Left forelimb (tissue), 1 donor: Measurements from ENCODE around the gene KRTAP11-1.

Source experiments
- DNase-seq: peaks from one replicate; pipeline ENCODE4 v3.0.0-alpha.2; 2018; ENCODE audit warnings: low spot score

Gene KRTAP11-1, protein sequence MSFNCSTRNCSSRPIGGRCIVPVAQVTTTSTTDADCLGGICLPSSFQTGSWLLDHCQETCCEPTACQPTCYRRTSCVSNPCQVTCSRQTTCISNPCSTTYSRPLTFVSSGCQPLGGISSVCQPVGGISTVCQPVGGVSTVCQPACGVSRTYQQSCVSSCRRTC

DNA sequence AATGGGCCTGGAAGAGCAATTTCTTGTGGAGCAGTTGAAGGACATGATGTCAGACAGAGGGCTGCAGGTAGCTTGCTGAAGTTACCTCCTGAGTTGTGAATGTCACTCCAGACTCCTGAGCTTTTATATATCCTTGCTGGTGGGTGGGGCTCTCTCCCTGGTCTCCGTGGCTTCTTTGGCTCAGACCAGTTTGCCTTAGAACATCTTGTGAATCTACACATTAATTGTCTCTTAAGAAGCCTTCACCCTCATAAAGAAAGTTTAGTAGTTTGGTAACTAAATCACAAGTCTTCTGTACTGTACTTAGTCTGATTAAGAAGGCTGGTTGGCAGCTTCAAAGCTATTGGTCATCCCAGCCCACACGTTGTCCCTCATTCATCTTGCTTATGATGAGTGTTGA lies at the start of gene KRTAP11-1:
TSS of gene KRTAP11-1 (minus strand) at position 101 of the 400 bp plus-strand sequence. CDS start at position 45, 56 bp downstream.
- no peak for DNase-seq

GRCh38 chr21:30924146-30924700 lies 42.8 kb upstream of the KRTAP11-1 start:
- no peak for DNase-seq

GRCh38 chr21:30921129-30921528 lies 39.7 kb upstream of the KRTAP11-1 start:
- no peak for DNase-seq

- DNase-seq, result no peak
Observed at GRCh38 chr21:30917557-30917956, 36.2 kb upstream of the KRTAP11-1 start.

DNA sequence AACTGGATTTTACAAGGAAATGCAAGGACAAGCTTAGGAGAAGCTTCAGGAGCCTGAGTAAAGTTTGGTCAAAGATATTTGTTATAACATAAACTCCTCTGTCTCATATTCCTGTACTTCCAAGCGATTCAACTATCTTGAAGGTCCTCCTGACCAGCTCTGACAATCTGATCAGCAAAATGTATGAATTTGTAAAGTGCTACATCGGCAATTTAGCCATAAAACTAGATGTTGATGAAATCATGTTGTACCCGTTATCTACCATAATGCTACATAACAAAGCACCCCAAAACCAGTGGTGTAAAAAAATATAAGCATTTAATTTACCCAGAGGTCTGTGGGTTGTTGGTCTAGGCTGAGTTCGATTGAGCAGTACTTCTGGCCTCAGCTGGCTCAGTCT lies 19.5 kb upstream of the KRTAP11-1 start:
- no peak for DNase-seq

- no peak for DNase-seq
Observed at GRCh38 chr21:30882866-30883597, 1.7 kb upstream of the KRTAP11-1 start.

DNA sequence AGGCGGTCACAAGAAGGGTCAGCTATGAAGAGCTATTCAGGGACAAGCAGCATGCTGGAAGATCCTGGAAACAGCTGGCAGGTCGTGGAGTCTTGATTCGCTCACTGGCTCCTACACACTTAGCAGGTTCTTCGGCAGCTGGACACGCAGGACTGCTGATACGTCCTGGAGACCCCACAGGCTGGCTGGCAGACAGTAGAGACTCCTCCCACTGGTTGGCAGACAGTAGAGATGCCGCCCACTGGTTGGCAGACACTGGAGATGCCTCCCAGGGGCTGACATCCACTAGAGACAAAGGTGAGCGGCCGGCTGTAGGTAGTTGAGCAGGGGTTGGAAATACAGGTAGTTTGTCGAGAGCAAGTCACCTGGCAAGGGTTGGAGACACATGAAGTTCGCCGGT lies 466 bp downstream of the KRTAP11-1 start:
- DNase-seq, result no peak

- DNase-seq, result no peak
Observed at GRCh38 chr21:30874526-30874925, 6.9 kb downstream of the KRTAP11-1 start.

DNA sequence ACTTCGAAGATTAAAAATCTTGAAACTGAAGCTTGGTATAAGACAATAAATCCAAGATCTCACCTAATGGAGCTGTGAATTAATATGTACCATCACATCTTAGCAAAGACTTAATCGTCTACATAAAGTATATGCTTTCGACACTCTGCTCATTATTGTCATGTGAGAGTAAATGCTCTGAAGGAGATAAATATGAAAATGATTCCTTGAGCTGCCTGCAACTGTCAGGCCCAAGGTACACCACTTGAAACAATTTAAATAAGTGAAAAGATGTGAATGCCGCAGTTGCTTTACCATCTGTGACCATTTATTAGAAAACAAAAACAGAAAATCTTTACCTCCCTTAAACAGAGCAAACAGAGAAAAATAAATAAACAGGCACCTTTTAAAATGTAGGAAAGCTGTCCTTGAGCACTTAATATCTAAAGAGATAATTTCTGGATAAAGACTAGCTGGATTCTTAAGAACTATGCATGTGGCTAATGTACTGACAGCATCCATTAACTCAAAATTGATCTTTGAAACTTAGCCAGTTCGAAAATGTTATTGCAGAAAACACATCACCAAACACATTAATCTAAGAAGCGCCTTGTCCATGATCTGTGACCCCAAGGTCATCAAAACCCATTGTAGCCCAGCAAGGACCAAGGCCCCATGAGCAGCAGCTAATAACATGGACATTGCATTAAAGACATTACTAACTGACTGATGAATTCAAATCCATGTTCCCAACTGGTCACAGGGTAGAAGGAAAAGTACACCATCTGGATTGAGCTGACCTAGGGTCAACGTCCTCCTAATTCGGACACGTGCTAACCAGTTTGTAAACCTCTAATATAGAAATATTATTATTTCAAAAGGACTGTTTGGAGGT lies 33.5 kb downstream of the KRTAP11-1 start:
- no peak for DNase-seq

DNA sequence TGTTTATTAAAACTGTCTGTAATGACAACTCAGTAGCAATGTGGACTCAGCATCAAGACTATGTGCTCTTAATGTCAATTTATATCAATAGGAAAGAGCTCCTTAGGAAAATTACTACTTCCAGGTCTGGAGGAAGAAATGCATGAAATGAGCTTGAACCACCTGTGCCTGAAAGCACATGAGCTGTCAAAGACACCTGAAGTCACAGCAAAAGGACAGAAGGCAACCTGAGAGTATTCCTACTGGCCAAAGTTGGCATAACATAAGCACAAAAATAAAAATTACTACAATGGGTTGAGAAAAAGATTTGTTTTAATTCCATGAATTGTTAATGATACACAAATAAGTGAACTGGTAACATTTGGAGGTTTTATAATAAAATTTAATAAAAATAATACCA lies 38.4 kb downstream of the KRTAP11-1 start:
- no peak for DNase-seq

GRCh38 chr21:30839304-30839703 lies 42.1 kb downstream of the KRTAP11-1 start:
- DNase-seq, result no peak

DNA sequence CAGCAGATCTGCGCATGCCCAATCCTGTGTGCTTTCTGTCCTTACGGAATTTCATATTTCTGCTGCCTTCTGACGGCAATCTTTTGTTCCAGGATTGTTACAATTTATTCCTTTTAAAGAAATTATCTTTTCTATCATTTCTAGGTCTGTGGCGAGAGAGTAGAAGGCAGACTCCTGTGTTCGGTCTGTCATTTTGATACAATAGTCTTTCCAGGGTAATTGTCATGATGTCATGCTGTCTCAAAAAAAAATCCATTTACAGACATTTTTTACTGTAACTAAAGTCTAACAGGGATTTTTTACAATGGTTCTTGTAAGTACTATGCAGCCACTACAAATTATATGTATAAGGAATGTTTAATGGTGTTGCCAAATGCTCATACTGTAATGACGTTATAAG lies 42.8 kb downstream of the KRTAP11-1 start:
- DNase-seq, result no peak

DNA sequence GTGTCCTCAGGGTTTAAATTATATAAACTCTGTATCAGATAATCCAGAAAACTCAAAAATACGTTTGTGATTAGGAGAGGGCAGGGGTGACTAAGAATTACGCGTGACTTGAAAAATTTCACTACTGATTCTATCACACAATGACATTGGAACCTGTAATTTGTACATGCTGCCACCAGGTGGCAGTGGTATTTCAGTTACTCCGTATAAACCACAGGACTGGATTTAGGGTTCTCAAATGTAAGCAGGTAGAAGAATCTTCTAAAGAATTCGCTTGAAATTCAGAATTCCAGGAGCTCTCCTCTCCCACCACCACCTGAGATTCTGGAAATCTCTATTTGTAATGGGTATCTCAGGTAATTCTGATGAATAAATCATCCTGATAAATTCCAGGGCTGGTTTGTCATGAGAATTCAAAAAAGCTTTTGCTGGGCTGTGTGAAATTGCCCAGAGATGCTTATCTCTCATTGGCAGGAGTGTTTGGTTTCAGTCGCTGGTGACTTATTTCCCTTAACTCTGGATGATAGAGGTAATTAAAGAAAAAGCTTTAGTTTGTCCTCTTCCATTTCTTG lies 50.1 kb downstream of the KRTAP11-1 start:
- DNase-seq, result no peak
